CD4-positive, alpha-beta memory T cell (primary cell): ENCODE data around the gene ARL14EPL. TPM values are rescaled to one million over a fixed set of nuclear protein-coding genes. Genes with fewer than 3 reads are reported as not detected.

ENCODE experiments used
- CTCF ChIA-PET: fragments of 350-600 bp; sonication (Branson Sonifier 250); formaldehyde crosslinking; loops from one replicate; lab custom pipeline; 2021; ENCODE audit warnings: inconsistent platforms; ENCODE audit not compliant: partially characterized antibody; lab: Charles Lee
- POLR2A ChIA-PET: fragments of 350-600 bp; sonication (Branson Sonifier 250); formaldehyde crosslinking; loops from one replicate; lab custom pipeline; 2021; ENCODE audit not compliant: partially characterized antibody; lab: Charles Lee
- DNase-seq, 5 donors: peaks; one replicate each; pipeline versions ENCODE4 v3.0.0 to v3.0.0-alpha.2; 2020 to 2022; ENCODE audit warnings: mixed read lengths in 1 of 5
- H3K27ac ChIP-seq: one replicate; pipeline ENCODE4 v1.7.0; 2013; ENCODE audit warnings: low read depth, low read length
- H3K27me3 ChIP-seq: 2 replicates; pipeline ENCODE4 v1.7.0; 2013; ENCODE audit warnings: mild to moderate bottlenecking, low read length, moderate library complexity; ENCODE audit not compliant: insufficient read depth
- H3K36me3 ChIP-seq: 2 replicates; pipeline ENCODE4 v1.7.0; 2013; ENCODE audit warnings: mild to moderate bottlenecking, low read length, moderate library complexity; ENCODE audit not compliant: insufficient read depth
- H3K4me1 ChIP-seq: 2 replicates; pipeline ENCODE4 v1.7.0; 2013; ENCODE audit warnings: mild to moderate bottlenecking, low read length, moderate library complexity; ENCODE audit not compliant: insufficient read depth
- H3K4me3 ChIP-seq, 2 donors: one replicate each; pipeline ENCODE4 v1.7.0; 2013; ENCODE audit warnings: low read length in 2 of 2, mild to moderate bottlenecking in 1 of 2
- H3K9me3 ChIP-seq, 2 donors: one replicate each; pipeline ENCODE4 v1.7.0; 2013; ENCODE audit warnings: low read length in 2 of 2, control low read depth in 1 of 2; ENCODE audit not compliant: control insufficient read depth in 1 of 2
- H3K27ac Mint-ChIP-seq, 7 donors: one replicate each; pipeline ENCODE4 v1.8.0; 2020 to 2021; ENCODE audit warnings: mixed read lengths in 7 of 7, mild to moderate bottlenecking in 6 of 7, inconsistent platforms in 3 of 7, moderate library complexity in 3 of 7
- H3K27me3 Mint-ChIP-seq, 2 donors: one replicate each; pipeline ENCODE4 v1.8.0; 2020 to 2021; ENCODE audit warnings: mixed read lengths in 2 of 2
- H3K36me3 Mint-ChIP-seq, 2 donors: one replicate each; pipeline ENCODE4 v1.8.0; 2020 to 2021; ENCODE audit warnings: mixed read lengths in 2 of 2, inconsistent platforms in 1 of 2, mild to moderate bottlenecking in 1 of 2
- H3K4me1 Mint-ChIP-seq, 4 donors: one replicate each; pipeline ENCODE4 v1.8.0; 2020 to 2021; ENCODE audit warnings: mixed read lengths in 4 of 4, mild to moderate bottlenecking in 1 of 4
- H3K4me3 Mint-ChIP-seq, 8 donors: one replicate each; pipeline ENCODE4 v1.8.0; 2020 to 2021; ENCODE audit warnings: mixed read lengths in 8 of 8, mild to moderate bottlenecking in 7 of 8, moderate library complexity in 6 of 8, inconsistent platforms in 3 of 8
- H3K9me3 Mint-ChIP-seq, 8 donors: one replicate each; pipeline ENCODE4 v1.8.0; 2020 to 2021; ENCODE audit warnings: mixed read lengths in 8 of 8, mild to moderate bottlenecking in 5 of 8, inconsistent platforms in 3 of 8, moderate library complexity in 1 of 8
- intact Hi-C: fragments of 100-400 bp; cut with micrococcal nuclease; formaldehyde crosslinking; loops from one replicate; pipeline ENCODE4 v1.15.1; 2023
- polyA plus RNA-seq, 2 donors: library from polyadenylated mRNA; unstranded; fragments of 300-500 nt; fragmentation: Illumina TruSeq; gene quantifications; one replicate each; pipeline ENCODE4 v1.2.3, GENCODE V29; 2021
- total RNA-seq, 2 experiments: library from RNA; stranded (reverse); gene quantifications; one replicate each; pipeline ENCODE4 v1.2.3, GENCODE V29; 2021

Gene ARL14EPL
- total RNA-seq (not detected), polyA plus RNA-seq (not detected)

DNA sequence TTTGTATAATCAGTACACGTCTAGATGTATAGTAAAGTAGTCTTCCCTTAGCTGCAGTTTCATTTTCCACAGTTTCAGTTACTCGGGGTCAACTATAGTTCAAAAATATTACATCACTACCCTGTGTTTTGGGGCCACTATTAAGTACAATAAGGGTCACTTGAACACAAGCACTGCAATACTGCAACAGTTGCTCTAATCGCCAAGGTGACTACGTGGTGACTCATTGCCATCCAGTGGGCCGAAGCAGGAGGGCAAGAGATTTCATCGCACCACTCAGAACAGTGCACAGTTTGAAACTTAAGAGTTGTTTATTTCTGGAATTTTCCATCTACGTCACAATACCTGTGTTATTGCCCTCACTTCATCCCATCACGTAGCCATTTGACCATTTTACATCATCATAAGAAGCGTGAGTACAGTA lies at the start of gene ARL14EPL:
TSS of gene ARL14EPL (plus strand) at position 379 of the 424 bp plus-strand sequence. CDS start 18,994 bp downstream, outside the sequence.
- Mint-ChIP-seq H3K27ac (no peak within 1 kb of the TSS), H3K4me3 (no peak within 1 kb of the TSS), H3K27me3 (peaks cover 6 to 15% of the 10 kb centered on the region in 2 donors), H3K36me3 (no peaks in the 10 kb centered on the region), H3K9me3 (no peaks in the 10 kb centered on the region), H3K4me1 (peaks cover 0 to 1% (median 0%) of the 10 kb centered on the region in 4 donors)
- intact Hi-C loops: no loop called here
- Histone ChIP-seq H3K9me3 (no peaks in the 10 kb centered on the region), H3K4me1 (no peaks in the 10 kb centered on the region), H3K27ac (no peak within 1 kb of the TSS), H3K36me3 (no peaks in the 10 kb centered on the region), H3K4me3 (no peak within 1 kb of the TSS), H3K27me3 (no peaks in the 10 kb centered on the region)
- ChIA-PET POLR2A (no interaction called here), CTCF (interaction anchor here (1.3 kb wide), 1 partner anchor 397 kb away, joined by 4 read pairs; no protein-coding TSS in a partner anchor)
- no peak for DNase-seq

DNA sequence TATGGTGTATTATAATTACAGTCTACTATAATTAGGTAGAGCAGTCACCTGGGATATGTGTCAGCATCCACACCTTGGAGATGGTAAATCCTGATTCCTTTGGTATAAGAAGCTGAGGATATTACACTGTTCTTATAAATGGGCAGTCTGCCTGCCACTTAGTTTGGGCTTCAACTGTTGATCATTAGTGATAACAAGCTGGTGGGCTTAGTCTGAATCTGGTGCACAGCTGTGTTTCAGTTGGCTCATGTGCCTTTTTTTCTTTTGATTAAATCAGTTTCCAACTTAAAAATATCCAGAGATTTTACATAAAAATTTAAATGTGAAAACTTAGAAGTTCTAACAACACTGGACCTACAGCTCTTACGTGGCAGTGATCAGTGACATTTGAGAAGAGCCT lies 48.8 kb upstream of the ARL14EPL start:
- H3K4me1 ChIP-seq: no peaks in the 10 kb centered on the region
- intact Hi-C loops: no loop called here
- no peaks in the 10 kb centered on the region for H3K9me3 ChIP-seq
- H3K27me3 ChIP-seq: no peaks in the 10 kb centered on the region
- no peaks in the 10 kb centered on the region for H3K4me1 Mint-ChIP-seq
- ChIA-PET CTCF (interaction anchor here (0.8 kb wide), 1 partner anchor 12 kb away, joined by 3 read pairs; no protein-coding TSS in a partner anchor), POLR2A (no interaction called here)
- H3K27ac Mint-ChIP-seq: no peak overlapping the region
- no peak overlapping the region for H3K4me3 ChIP-seq
- no peak overlapping the region for H3K27ac ChIP-seq
- DNase-seq: no peak
- no peaks in the 10 kb centered on the region for H3K36me3 Mint-ChIP-seq
- no peak overlapping the region for H3K4me3 Mint-ChIP-seq
- peaks cover 7 to 20% of the 10 kb centered on the region in 2 donors for H3K27me3 Mint-ChIP-seq
- H3K36me3 ChIP-seq: no peaks in the 10 kb centered on the region
- peaks cover 0 to 2% (median 0%) of the 10 kb centered on the region in 8 donors for H3K9me3 Mint-ChIP-seq

DNA sequence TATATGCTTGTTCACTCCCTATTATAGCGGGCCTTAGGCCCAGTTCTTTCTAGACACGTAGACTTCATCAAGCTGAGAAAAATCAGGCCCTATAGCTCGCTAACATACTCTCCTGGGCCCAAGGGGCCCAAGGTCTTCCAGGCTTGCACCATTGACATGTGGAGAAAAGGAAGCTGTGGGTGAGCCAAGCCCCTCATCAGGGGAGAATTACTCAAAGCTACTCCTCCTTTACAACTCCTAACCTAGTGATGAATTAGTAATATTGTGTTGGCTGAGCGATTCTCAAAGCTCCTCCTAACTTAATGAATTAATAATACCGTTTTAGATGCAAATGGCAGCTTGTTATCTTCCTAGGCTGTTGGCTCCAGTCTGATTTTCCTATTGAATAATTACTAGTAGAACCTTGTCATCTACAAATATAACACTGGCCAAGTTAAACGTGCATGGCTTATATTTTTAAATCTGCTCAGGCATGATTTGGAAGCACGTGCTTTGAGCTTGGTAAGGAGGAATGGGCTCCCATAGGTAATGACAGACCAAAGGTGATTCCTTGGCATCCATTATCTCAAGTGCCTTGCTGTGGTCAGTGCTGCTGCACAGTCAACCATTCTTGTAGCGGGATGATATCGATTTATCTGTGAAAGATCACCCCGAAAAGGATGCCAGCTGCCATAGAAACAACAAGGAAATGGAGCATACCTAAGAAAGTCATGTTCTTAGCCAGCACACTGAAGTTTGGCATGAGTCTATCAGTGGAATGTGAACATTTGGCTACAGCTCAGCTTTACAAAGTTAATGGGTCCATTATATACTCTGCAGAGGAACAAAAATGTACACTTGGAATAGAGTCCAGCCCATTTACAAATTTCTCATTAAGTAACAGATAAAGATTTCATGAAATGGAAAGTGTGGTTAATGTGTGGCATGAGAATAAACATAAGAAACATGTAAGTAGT lies 46.2 kb upstream of the ARL14EPL start:
- intact Hi-C loops: no loop called here
- DNase-seq: no peak
- Mint-ChIP-seq H3K27ac (no peak overlapping the region), H3K27me3 (peaks cover 0 to 5% of the 10 kb centered on the region in 2 donors), H3K9me3 (peaks cover 0 to 2% (median 0%) of the 10 kb centered on the region in 8 donors), H3K4me3 (no peak overlapping the region), H3K4me1 (no peaks in the 10 kb centered on the region), H3K36me3 (no peaks in the 10 kb centered on the region)
- H3K27ac ChIP-seq: no peak overlapping the region
- H3K27me3 ChIP-seq: no peaks in the 10 kb centered on the region
- ChIA-PET CTCF (interaction anchor here (0.7 kb wide), 1 partner anchor 10 kb away, joined by 3 read pairs; no protein-coding TSS in a partner anchor), POLR2A (no interaction called here)
- H3K36me3 ChIP-seq: no peaks in the 10 kb centered on the region
- H3K9me3 ChIP-seq: no peaks in the 10 kb centered on the region
- H3K4me3 ChIP-seq: no peak overlapping the region
- H3K4me1 ChIP-seq: no peaks in the 10 kb centered on the region

DNA sequence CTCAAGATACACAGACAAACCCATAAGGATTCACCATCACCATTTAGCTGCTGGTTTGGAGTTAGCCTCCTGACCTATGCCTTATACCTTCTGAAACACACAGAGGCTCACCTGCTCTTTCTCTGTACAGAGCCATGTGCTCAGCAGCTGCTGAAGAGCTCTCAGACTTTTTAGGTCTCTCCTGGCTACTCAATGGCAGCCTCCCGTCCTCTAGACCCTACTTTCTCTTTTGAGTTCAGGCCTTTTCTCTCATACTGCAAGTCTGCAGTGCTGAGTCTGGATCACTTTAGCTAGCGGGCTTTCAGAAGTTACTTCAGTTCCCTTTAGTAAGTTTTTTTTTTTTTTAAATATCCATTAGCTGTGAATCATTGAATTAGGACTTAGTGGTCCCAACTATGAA lies 44.3 kb upstream of the ARL14EPL start:
- no peaks in the 10 kb centered on the region for H3K4me1 Mint-ChIP-seq
- intact Hi-C loops: no loop called here
- H3K36me3 Mint-ChIP-seq: no peaks in the 10 kb centered on the region
- no peak overlapping the region for H3K4me3 Mint-ChIP-seq
- H3K36me3 ChIP-seq: no peaks in the 10 kb centered on the region
- DNase-seq: no peak
- no peak overlapping the region for H3K27ac ChIP-seq
- ChIA-PET POLR2A (no interaction called here), CTCF (interaction anchor here (1.0 kb wide), 1 partner anchor 55 kb away, joined by 3 read pairs; no protein-coding TSS in a partner anchor)
- H3K27ac Mint-ChIP-seq: no peak overlapping the region
- H3K4me3 ChIP-seq: no peak overlapping the region
- no peaks in the 10 kb centered on the region for H3K27me3 ChIP-seq
- H3K9me3 Mint-ChIP-seq: peaks cover 0 to 2% (median 0%) of the 10 kb centered on the region in 8 donors
- H3K27me3 Mint-ChIP-seq: peaks cover 2% of the 10 kb centered on the region in 2 donors
- H3K4me1 ChIP-seq: no peaks in the 10 kb centered on the region
- H3K9me3 ChIP-seq: no peaks in the 10 kb centered on the region

DNA sequence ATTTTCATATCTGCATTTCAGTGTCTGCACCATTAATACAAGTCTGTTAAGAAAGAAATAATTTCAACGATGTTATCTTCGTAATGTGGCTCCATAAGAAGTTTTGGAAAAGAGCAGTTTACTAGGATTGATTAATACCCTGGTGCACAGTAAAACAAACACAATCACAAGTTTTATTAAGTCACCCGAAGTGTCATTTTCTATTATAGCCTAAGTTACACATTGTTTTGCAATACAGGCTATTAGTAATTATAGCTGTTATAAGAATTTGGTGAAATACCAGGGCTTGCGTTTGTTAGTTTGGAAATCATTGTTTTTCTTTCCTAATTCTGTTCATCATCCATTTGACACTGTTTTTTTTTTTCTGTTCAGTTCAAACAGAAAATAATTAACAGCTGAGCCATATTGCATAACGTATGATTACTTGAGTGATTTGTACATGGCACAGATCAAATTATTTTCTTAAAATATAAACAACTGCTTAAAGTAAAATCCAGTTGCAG lies 39.4 kb upstream of the ARL14EPL start:
- no peaks in the 10 kb centered on the region for H3K4me1 ChIP-seq
- no peak overlapping the region for H3K27ac ChIP-seq
- CTCF ChIA-PET: no interaction called here
- DNase-seq: no peak
- H3K36me3 Mint-ChIP-seq: no peaks in the 10 kb centered on the region
- H3K4me3 Mint-ChIP-seq: no peak overlapping the region
- H3K9me3 ChIP-seq: no peaks in the 10 kb centered on the region
- H3K4me3 ChIP-seq: no peak overlapping the region
- no peaks in the 10 kb centered on the region for H3K9me3 Mint-ChIP-seq
- H3K36me3 ChIP-seq: no peaks in the 10 kb centered on the region
- POLR2A ChIA-PET: no interaction called here
- no peaks in the 10 kb centered on the region for H3K4me1 Mint-ChIP-seq
- no peaks in the 10 kb centered on the region for H3K27me3 ChIP-seq
- H3K27ac Mint-ChIP-seq: no peak overlapping the region
- intact Hi-C loops: no loop called here
- peaks cover 9 to 10% of the 10 kb centered on the region in 2 donors for H3K27me3 Mint-ChIP-seq

DNA sequence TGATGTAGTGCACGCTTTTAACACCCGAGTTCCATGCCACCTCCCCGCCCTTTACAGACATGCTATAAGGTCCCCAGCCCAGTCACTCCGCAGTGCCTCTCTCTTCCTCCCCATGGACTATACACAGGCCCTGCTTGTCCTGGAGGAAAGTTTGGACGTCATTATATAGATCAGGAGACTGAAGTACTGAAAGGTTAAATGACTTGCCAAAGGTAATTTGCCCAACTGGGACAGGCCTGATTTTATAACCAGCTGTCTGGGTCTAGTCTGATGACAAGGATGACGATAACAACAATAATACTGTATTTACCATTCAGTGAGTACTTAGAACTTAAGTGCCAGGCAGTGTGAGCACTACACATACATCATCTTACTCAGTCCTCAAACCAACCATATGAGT lies 36.9 kb upstream of the ARL14EPL start:
- H3K4me1 ChIP-seq: no peaks in the 10 kb centered on the region
- H3K4me1 Mint-ChIP-seq: no peaks in the 10 kb centered on the region
- H3K36me3 ChIP-seq: no peaks in the 10 kb centered on the region
- peaks cover 6 to 10% of the 10 kb centered on the region in 2 donors for H3K27me3 Mint-ChIP-seq
- H3K27ac ChIP-seq: no peak overlapping the region
- intact Hi-C loops: no loop called here
- no peak overlapping the region for H3K4me3 ChIP-seq
- POLR2A ChIA-PET: no interaction called here
- H3K27me3 ChIP-seq: no peaks in the 10 kb centered on the region
- DNase-seq: no peak
- H3K4me3 Mint-ChIP-seq: no peak overlapping the region
- no peaks in the 10 kb centered on the region for H3K9me3 Mint-ChIP-seq
- H3K27ac Mint-ChIP-seq: no peak overlapping the region
- no peaks in the 10 kb centered on the region for H3K36me3 Mint-ChIP-seq
- no peaks in the 10 kb centered on the region for H3K9me3 ChIP-seq
- CTCF ChIA-PET: interaction anchor here (0.8 kb wide), 1 partner anchor 12 kb away, joined by 3 read pairs; no protein-coding TSS in a partner anchor

DNA sequence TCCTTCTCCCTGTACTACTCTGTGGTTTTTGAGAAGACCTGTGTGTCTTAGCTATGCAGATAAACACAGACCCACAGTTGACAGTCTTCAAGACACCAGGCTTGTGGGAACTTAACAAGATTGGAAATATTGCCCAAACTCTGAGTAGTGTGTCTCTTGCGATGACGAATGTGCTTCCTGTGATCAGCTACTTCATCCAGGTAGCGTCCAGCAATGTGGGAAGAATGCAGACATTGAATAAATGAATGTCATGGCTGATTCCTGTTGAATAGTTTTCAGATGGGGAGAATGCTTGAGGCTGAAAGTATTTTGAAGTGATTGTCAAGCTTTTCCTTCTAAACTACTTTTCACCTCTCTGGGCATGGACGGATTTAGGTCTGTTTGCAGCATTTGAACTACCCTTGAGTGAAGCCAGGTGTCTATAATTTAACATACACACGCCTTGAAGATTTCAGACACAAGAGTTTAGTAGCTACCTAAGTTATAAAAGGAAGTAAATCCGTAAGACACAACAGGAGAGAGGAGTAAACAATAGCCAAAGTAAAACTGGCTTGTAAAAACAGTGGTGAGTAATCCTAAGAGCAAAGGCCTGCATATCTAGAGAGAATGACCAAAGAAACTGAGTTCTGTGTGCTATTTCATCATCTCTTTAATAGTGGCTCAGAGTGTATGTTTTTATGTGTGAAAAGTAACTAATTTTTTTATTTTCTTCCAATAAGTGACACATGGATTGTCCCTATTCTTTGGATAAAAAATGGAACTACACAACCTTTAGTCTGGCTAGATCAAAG lies 30.0 kb upstream of the ARL14EPL start:
- H3K27me3 ChIP-seq: no peaks in the 10 kb centered on the region
- no peaks in the 10 kb centered on the region for H3K4me1 ChIP-seq
- no peak overlapping the region for H3K27ac ChIP-seq
- CTCF ChIA-PET: no interaction called here
- H3K4me3 Mint-ChIP-seq: no peak overlapping the region
- no peak for DNase-seq
- H3K9me3 Mint-ChIP-seq: no peaks in the 10 kb centered on the region
- no peaks in the 10 kb centered on the region for H3K9me3 ChIP-seq
- intact Hi-C loops: no loop called here
- H3K4me1 Mint-ChIP-seq: no peaks in the 10 kb centered on the region
- no peak overlapping the region for H3K4me3 ChIP-seq
- H3K36me3 Mint-ChIP-seq: no peaks in the 10 kb centered on the region
- no peak overlapping the region for H3K27ac Mint-ChIP-seq
- POLR2A ChIA-PET: no interaction called here
- H3K36me3 ChIP-seq: no peaks in the 10 kb centered on the region
- no peaks in the 10 kb centered on the region for H3K27me3 Mint-ChIP-seq
